NCI-H1092 (cell line): Measurements from ENCODE around the gene SMARCA4.
"Not testable (repeated sequence)": the region's sequence is repeated elsewhere in the genome, so short reads cannot be mapped to it uniquely, and the experiment has no call there.

Source experiments
- DNase-seq: peaks from one replicate; lab custom pipeline; 2025; lab: John Stamatoyannopoulos, UW

The SMARCA4 gene

DNA sequence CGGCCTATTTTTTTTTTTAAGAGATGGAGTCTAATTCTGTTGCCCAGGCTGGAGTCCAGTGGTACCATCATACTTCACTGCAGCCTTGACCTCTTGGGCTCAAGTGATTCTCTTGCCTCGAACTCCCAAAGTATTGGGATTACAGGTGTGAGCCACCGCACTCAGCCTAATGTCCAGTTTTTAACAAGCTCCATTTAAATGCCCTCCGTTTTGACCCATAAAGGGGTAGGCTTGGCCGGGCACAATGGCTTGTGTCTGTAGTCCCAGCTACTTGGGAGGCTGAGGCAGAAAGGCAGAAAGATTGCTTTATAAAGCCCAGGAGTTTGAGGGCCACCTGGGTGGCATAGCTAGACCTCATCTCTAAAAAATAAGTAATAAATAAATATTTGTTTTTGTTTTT lies 140.2 kb downstream of the SMARCA4 start:
- no peak for DNase-seq

DNA sequence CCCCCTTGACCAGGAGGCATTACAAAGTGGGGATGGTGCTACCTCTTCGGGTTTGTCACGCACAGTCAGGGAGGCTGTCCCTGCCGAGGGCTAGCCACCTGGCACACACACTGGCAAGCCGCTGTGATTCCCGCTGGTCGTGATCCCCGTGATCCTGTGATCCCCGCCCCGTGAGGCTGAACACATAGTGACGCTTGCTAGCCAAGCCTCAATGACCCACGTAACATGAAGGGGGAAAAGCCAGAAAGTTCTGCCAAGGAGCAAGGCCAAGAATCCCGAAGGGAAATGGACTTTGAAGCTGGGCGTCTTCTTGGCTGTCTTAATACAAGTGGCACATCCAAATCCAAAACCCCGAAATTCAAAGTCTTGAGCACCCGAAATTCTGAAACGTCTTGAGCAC lies 142.1 kb downstream of the SMARCA4 start:
- no peak for DNase-seq

DNA sequence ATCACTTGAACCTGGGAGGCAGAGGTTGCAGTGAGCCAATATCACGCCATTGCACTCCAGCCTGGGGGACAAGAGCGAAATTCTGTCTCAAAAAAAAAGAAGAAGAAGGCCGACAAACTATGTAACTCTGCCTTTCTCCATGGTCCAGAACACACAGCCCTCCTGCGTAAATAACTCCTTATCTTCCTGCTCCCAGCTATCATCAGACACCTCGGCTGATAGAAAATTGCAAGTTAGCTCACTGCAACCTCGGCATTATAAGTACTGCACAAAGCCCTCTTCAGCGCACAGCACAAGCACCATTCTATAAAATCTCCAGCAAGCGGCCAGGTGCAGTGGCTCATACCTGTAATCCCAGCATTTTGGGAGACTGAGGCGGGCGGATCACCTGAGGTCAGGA lies 142.8 kb downstream of the SMARCA4 start:
- DNase-seq = not testable (repeated sequence)

DNA sequence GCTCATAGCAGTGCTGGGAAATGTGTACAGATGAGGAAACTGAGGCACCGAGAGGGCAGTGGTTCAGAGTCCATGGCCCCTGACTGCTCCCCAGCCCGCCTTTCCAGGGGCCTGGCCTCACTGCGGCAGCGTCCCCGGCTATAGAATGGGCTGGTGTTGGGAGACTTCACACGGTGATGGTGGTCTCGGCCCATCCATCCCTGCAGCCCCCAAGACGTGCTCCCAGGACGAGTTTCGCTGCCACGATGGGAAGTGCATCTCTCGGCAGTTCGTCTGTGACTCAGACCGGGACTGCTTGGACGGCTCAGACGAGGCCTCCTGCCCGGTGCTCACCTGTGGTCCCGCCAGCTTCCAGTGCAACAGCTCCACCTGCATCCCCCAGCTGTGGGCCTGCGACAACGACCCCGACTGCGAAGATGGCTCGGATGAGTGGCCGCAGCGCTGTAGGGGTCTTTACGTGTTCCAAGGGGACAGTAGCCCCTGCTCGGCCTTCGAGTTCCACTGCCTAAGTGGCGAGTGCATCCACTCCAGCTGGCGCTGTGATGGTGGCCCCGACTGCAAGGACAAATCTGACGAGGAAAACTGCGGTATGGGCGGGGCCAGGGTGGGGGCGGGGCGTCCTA lies 144.3 kb downstream of the SMARCA4 start:
- DNase-seq = no peak

DNA sequence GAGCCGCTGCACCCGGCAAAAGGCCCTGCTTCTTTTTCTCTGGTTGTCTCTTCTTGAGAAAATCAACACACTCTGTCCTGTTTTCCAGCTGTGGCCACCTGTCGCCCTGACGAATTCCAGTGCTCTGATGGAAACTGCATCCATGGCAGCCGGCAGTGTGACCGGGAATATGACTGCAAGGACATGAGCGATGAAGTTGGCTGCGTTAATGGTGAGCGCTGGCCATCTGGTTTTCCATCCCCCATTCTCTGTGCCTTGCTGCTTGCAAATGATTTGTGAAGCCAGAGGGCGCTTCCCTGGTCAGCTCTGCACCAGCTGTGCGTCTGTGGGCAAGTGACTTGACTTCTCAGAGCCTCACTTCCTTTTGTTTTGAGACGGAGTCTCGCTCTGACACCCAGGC lies 145.6 kb downstream of the SMARCA4 start:
- DNase-seq = no peak

DNA sequence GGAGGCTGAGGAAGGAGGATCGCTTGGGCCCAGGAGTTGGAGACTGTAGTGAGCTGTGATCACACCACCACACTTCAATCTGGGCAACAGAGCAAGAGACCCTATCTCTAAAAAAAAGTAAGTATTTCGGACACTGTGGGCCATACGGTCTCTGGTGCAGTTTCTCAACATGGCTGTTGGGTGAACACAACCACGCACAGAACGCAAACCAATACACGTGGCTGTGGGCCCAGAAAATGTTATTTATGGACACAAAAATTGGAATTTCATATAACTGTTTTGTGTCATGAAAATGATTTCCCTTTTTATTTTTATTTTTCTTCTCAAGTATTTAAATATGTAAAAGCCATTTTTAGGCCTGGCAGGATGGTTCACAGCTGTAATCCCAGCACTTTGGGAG lies 147.9 kb downstream of the SMARCA4 start:
- DNase-seq = no peak

DNA sequence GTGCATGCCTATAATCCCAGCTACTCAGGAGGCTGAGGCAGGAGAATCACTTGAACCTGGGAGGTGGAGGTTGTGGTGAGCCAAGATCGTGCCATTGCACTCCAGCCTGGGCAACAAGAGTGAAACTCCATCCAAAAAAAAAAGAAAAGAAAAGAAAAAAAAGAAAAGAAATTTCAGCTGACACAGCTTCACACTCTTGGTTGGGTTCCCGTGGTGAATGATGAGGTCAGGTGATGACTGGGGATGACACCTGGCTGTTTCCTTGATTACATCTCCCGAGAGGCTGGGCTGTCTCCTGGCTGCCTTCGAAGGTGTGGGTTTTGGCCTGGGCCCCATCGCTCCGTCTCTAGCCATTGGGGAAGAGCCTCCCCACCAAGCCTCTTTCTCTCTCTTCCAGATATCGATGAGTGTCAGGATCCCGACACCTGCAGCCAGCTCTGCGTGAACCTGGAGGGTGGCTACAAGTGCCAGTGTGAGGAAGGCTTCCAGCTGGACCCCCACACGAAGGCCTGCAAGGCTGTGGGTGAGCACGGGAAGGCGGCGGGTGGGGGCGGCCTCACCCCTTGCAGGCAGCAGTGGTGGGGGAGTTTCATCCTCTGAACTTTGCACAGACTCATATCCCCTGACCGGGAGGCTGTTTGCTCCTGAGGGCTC lies 150.4 kb downstream of the SMARCA4 start:
- DNase-seq = no peak

DNA sequence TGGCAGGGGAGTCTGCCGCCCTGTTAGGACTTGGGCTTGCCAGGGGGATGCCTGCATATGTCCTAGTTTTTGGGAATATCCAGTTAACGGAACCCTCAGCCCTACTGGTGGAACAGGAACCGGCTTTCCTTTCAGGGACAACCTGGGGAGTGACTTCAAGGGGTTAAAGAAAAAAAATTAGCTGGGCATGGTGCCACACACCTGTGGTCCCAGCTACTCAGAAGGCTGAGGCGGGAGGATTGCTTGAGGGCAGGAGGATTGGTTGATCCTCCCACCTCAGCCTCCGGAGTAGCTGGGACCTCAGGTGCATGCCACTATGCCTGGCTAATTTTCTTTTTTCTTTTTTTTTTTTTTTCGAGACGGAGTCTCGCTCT lies 150.9 kb downstream of the SMARCA4 start:
- DNase-seq = no peak
